ENCODE results near the gene TCTN3.
"Not testable (repeated sequence)": the region's sequence is repeated elsewhere in the genome, so short reads cannot be mapped to it uniquely, and the experiment has no call there.

Gene TCTN3

GRCh38 chr10:95730233-95730632 lies 36.5 kb upstream of the TCTN3 start:
- in situ Hi-C loops (cut with MboI; ENCODE audit: low pct_unique_long_range_greater_than_20kb, low sequenced_read_pairs, unreplicated experiment), result no loop called here
- no peak for DNase-seq (ENCODE audit: low spot score)
- no peak for TF ChIP-seq CTCF (IDR thresholded peaks at IDR 0.05; ENCODE audit: extremely low read depth, insufficient read depth, missing control alignments)

GRCh38 chr10:95729323-95730055 lies 35.8 kb upstream of the TCTN3 start:
- TF ChIP-seq CTCF (IDR thresholded peaks at IDR 0.05; ENCODE audit: extremely low read depth, insufficient read depth, missing control alignments), result no peak
- DNase-seq (ENCODE audit: low spot score), result no peak
- in situ Hi-C loops (cut with MboI; ENCODE audit: low pct_unique_long_range_greater_than_20kb, low sequenced_read_pairs, unreplicated experiment), result no loop called here

- in situ Hi-C loops (cut with MboI; ENCODE audit: low pct_unique_long_range_greater_than_20kb, low sequenced_read_pairs, unreplicated experiment), result no loop called here
Measured at GRCh38 chr10:95728526-95728925, 34.8 kb upstream of the TCTN3 start.

GRCh38 chr10:95722496-95722895 lies 28.8 kb upstream of the TCTN3 start:
- in situ Hi-C loops (cut with MboI; ENCODE audit: low pct_unique_long_range_greater_than_20kb, low sequenced_read_pairs, unreplicated experiment); DNase-seq (ENCODE audit: low spot score): not testable (repeated sequence)

More at GRCh38 chr10:95728526-95728925, 34.8 kb upstream of the TCTN3 start:
- no peak for DNase-seq (ENCODE audit: low spot score)
- TF ChIP-seq CTCF (IDR thresholded peaks at IDR 0.05; ENCODE audit: extremely low read depth, insufficient read depth, missing control alignments), result peak; percentile 28

- in situ Hi-C loops (cut with MboI; ENCODE audit: low pct_unique_long_range_greater_than_20kb, low sequenced_read_pairs, unreplicated experiment); DNase-seq (ENCODE audit: low spot score): not testable (repeated sequence)
Measured at GRCh38 chr10:95720745-95721144, 27.0 kb upstream of the TCTN3 start.

- TF ChIP-seq CTCF (IDR thresholded peaks at IDR 0.05; ENCODE audit: extremely low read depth, insufficient read depth, missing control alignments), result no peak
- no peak for DNase-seq (ENCODE audit: low spot score)
Measured at GRCh38 chr10:95716866-95717265, 23.1 kb upstream of the TCTN3 start.

GRCh38 chr10:95716466-95716865 lies 22.7 kb upstream of the TCTN3 start:
- no peak for TF ChIP-seq CTCF (IDR thresholded peaks at IDR 0.05; ENCODE audit: extremely low read depth, insufficient read depth, missing control alignments)
- in situ Hi-C loops (cut with MboI; ENCODE audit: low pct_unique_long_range_greater_than_20kb, low sequenced_read_pairs, unreplicated experiment), result no loop called here
- no peak for DNase-seq (ENCODE audit: low spot score)

More at GRCh38 chr10:95716866-95717265, 23.1 kb upstream of the TCTN3 start:
- in situ Hi-C loops (cut with MboI; ENCODE audit: low pct_unique_long_range_greater_than_20kb, low sequenced_read_pairs, unreplicated experiment), result no loop called here

- in situ Hi-C loops (cut with MboI; ENCODE audit: low pct_unique_long_range_greater_than_20kb, low sequenced_read_pairs, unreplicated experiment), result no loop called here
- DNase-seq (ENCODE audit: low spot score), result no peak
- TF ChIP-seq CTCF (IDR thresholded peaks at IDR 0.05; ENCODE audit: extremely low read depth, insufficient read depth, missing control alignments), result no peak
Measured at GRCh38 chr10:95711492-95711891, 17.8 kb upstream of the TCTN3 start.
